GM19467 (cell line): ENCODE results near the gene ENTPD7.
A peak's percentile ranks its signal among the peaks of the same experiment; 100 is the strongest.
"Not testable (repeated sequence)": the region's sequence is repeated elsewhere in the genome, so short reads cannot be mapped to it uniquely, and the experiment has no call there.

Source experiments
- ATAC-seq: cut with Tn5 transposase; IDR thresholded peaks from one replicate; pipeline ENCODE4 v1.9.1; 2021; ENCODE audit warnings: mild to moderate bottlenecking, moderate library complexity; ENCODE audit not compliant: unreplicated experiment

Gene ENTPD7

GRCh38 chr10:99682032-99682431 lies 22.7 kb downstream of the ENTPD7 start:
- ATAC-seq, result no peak

- no peak for ATAC-seq
Observed at GRCh38 chr10:99682752-99683151, 23.4 kb downstream of the ENTPD7 start.

GRCh38 chr10:99685597-99685967 lies 26.3 kb downstream of the ENTPD7 start:
- ATAC-seq, result peak; percentile 72

GRCh38 chr10:99689461-99689860 lies 30.2 kb downstream of the ENTPD7 start:
- no peak for ATAC-seq

GRCh38 chr10:99693933-99694583 lies 34.7 kb downstream of the ENTPD7 start:
- no peak for ATAC-seq

GRCh38 chr10:99695761-99696160 lies 36.5 kb downstream of the ENTPD7 start:
- ATAC-seq, result no peak

DNA sequence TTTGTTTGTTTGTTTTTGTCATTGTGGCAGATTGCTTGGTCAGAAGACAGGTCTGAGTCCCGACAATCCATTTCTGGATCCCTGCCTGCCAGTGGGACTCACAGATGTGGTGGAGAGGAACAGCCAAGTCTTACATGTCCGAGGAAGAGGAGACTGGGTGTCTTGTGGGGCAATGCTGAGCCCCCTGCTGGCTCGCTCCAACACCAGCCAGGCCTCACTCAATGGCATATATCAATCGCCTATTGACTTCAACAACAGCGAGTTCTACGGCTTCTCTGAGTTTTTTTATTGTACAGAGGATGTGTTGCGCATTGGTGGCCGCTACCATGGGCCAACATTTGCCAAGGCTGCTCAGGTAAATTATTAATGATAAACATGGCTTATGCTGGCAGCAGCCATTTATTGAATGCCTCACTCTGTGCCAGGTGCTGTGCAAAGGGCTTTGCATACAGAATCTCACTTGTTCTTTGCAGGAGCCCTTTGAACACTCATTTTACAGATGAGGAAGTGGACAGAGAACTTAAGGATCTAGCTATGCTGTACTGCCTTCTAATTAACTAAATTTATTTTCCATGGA lies 39.3 kb downstream of the ENTPD7 start:
- no peak for ATAC-seq

DNA sequence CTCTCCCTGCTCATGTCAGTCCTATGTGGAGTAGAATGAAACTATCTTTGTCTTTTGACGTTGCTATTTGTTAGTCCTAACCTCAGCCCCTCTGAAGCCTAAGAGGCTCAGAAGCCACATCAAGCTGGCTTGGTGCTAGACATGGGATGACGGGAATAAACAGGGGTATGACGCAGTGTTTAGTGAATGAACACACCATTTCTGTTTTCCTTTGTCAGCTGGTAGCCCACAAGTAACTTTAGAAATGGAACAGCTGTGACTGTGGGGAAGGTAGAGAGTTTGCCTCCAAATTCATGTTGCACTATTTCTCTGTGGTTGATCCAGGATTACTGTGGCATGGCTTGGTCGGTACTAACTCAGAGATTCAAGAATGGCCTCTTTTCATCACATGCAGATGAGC lies 41.3 kb downstream of the ENTPD7 start:
- no peak for ATAC-seq

- ATAC-seq, result no peak
Observed at GRCh38 chr10:99708428-99709012, 49.2 kb downstream of the ENTPD7 start.

- ATAC-seq, result no peak
Observed at GRCh38 chr10:99709480-99710229, 50.3 kb downstream of the ENTPD7 start.

- ATAC-seq, result no peak
Observed at GRCh38 chr10:99711129-99711719, 51.9 kb downstream of the ENTPD7 start.

- no peak for ATAC-seq
Observed at GRCh38 chr10:99714446-99714845, 55.1 kb downstream of the ENTPD7 start.

DNA sequence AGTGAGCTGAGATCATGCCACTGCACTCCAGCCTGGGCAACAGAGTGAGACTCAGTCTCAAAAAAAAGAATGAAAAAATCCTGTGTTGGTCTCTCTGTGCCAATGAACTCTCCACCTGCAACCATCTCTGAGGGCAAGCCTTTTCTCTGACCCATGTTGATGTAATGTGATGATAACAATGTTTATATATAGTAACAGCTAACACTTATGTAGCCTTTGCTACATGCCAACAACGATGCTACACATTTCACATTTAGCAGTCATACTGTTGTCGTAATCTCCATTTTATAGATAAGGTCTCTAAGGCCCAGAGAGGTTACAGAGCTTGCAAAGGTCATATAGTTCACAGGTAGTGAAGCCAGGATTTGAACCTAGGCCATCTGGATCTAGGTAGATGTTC lies 61.1 kb downstream of the ENTPD7 start:
- no peak for ATAC-seq

DNA sequence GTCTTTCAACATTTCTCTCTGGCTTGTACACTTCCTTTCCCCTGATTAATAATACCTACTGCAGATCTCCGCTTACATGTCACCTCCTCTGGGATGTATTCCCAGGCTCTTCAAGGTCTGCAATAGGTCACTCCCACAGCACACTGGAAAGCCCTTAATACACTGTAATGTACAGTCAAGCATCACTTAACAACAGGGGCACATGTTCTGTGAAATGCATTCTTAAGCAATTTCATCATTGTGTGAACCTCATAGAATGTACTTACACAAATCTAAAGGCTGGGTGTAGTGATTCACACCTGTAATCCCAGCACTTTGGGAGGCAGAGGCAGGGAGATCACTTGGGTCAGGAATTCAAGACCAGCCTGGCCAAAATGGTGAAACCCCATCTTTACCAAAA lies 70.7 kb downstream of the ENTPD7 start:
- no peak for ATAC-seq

DNA sequence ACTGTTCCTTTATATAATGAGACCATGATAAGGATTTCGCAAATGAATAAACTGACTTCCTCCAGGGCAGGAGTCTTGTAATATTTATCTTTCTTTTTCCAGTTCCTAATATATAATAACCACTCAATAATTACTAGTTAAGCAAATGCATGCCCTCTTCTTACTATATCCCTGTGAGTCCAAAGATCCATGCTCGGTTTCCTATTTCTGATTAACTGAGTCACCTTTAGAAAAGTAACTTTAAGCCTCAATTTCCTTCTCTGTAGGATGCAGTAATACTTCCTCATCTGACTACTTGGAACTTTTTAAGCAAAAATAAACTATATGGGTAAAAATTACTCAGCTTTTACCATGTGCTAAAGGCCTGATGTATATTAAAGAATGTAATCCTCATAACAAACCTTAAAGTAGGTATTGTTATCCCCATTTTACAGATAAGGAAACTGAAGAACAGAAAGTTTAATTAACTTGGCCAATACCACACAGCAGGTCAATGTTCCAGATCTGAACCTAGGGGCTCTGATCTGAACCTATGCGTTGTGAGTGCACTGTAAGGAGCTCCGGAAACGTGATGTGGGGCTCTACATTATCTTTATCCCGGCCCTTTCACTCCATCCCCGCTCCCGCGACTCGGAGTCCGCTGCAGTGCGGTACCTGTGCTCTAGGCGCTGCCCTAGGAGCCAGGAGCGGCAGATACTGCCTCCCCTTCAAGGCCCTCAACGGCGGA lies 72.2 kb downstream of the ENTPD7 start:
- ATAC-seq, result no peak

DNA sequence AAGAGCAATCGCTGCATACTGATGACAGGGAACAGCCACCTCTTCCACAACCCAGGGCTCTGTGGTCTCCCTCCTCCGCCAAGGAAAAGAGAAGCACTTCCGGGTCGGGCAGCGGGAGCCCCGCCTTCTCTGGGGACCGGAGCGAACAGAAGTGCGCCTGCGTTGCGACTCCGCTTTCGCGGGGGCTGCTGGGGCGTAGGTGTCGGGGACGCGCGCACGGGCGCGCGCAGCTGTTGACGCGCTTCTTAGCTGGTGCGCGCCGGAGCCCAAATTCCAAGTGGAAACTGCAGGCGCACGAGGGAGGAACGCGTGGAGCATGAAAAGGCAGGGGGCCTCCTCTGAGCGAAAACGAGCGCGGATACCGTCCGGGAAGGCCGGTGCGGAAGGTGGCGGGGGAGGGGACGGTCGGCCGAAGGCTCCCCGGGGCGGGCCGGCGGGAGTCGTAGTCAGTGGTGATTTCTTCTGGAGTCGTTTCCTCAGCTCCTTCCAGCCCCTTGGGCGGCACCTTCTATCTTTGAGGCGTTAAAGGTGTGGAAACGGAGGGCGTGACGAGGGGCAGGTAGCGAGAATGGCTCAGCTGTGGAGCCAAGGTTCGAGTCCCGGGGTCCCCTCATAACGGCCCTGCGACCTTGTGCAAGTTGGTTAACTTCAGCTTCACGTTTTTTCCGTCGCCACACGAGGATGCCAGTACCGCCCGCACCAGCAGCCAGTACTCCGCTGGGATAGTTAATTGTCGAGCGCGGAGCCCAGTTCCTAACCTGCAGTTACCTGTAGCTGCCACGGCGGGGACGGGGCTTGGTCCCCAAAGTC lies 72.9 kb downstream of the ENTPD7 start, which contains the start of the genes COX15 and CUTC:
COX15 (minus strand) TSS at position 95 of the 810 bp plus-strand sequence; CDS start at position 17, 78 bp downstream.
CUTC (plus strand) TSS at position 202 of the 810 bp plus-strand sequence; CDS start at position 317, 115 bp downstream.
- ATAC-seq, result peak; percentile 86

GRCh38 chr10:99733366-99733765 lies 74.1 kb downstream of the ENTPD7 start:
- ATAC-seq, result no peak

- not testable (repeated sequence) for ATAC-seq
Observed at GRCh38 chr10:99734111-99734510, 74.8 kb downstream of the ENTPD7 start.

DNA sequence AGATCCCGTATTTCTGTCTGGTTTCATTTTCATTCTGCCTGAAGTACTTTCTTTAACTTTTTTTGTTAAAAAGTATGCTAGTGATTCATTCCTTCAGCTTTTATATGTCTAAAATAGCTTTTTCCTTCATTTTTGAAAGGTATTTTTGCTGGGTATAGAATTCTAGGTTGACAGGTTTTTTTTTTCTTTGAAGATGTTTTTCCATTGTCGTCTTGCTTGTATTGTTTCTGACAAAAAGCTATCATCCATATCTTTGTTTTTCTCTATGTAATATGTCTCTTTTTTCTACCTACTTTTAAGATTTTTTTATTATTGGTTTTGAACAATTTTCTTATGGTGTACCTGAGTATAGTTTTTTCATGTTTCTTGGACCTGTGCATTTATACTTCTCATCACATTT lies 81.0 kb downstream of the ENTPD7 start:
- no peak for ATAC-seq
